HCT116 (cell line): ENCODE results near the gene EXOC4. TPM values are rescaled to one million over a fixed set of nuclear protein-coding genes. Genes with fewer than 3 reads are reported as not detected.

Experiments
- ATAC-seq: fragments of 200-7000 bp; cut with Tn5 transposase; 2 replicates; pipeline ENCODE4 v1.9.1; 2020; ENCODE audit warnings: mild to moderate bottlenecking, moderate library complexity
- BruUV-seq: library from RNA; stranded (reverse); fragments of 400-500 nt; replicated peaks from 2 replicates; lab custom pipeline; 2021; lab: Mats Ljungman, UMichigan
- CTCF ChIA-PET: fragments of 300-600 bp; sonication (Branson Sonifier 250); formaldehyde crosslinking; loops from one replicate; lab custom pipeline; 2021; ENCODE audit warnings: antibody characterized with exemption; lab: Charles Lee
- POLR2A ChIA-PET: fragments of 300-600, 350-600 bp; sonication (Branson Sonifier 250); formaldehyde crosslinking; loops from one replicate; lab custom pipeline; 2021; ENCODE audit warnings: antibody characterized with exemption; lab: Charles Lee
- RAD21 ChIA-PET, 2 experiments: fragments of 300-600 bp; sonication (Branson Sonifier 250); formaldehyde crosslinking; loops; one replicate each; lab custom pipeline; 2023; ENCODE audit warnings: low total read pairs in 2 of 2; ENCODE audit not compliant: uncharacterized antibody in 2 of 2, unreplicated experiment in 2 of 2, low non-redundant PET in 1 of 2; lab: Charles Lee
- DNase-seq: peaks from one replicate; pipeline ENCODE4 v3.0.0-alpha.2; 2010; ENCODE audit warnings: low read depth, low spot score
- H2AFZ ChIP-seq: fragments of 200-600 bp; shearing (Covaris generic), sonication (generic); 2 replicates; pipeline ENCODE4 v1.6.1; 2017; ENCODE audit warnings: low read depth, mixed run types, mixed read lengths, antibody characterized with exemption, low read length; ENCODE audit not compliant: poor library complexity, severe bottlenecking
- H3K27ac ChIP-seq: 2 replicates; pipeline ENCODE4 v1.5.1; 2012; ENCODE audit warnings: low read depth, low read length
- H3K27me3 ChIP-seq: fragments of 200-600 bp; sonication (generic); 2 replicates; pipeline ENCODE4 v1.6.1; 2016; ENCODE audit warnings: mixed run types, low read length, mixed read lengths; ENCODE audit not compliant: insufficient read depth
- H3K36me3 ChIP-seq, 2 experiments: fragments of 200-500 bp in 1 of 2; fragments of 200-600 bp in 1 of 2; sonication (Bioruptor generic) in 1 of 2; sonication (generic) in 1 of 2; 2 replicates each; pipeline versions ENCODE4 v1.5.1 to v1.6.1; 2014 to 2016; ENCODE audit warnings: low read length in 2 of 2, inconsistent platforms in 1 of 2, mixed read lengths in 1 of 2, mixed run types in 1 of 2; ENCODE audit not compliant: insufficient read depth in 2 of 2, control insufficient read depth in 1 of 2
- H3K4me1 ChIP-seq, 2 experiments: fragments of 200-600 bp in 1 of 2; sonication (generic) in 1 of 2; 2 replicates each; pipeline versions ENCODE4 v1.5.1 to v1.6.1; 2012 to 2017; ENCODE audit warnings: low read length in 2 of 2, inconsistent platforms in 1 of 2, mild to moderate bottlenecking in 1 of 2, mixed read lengths in 1 of 2, mixed run types in 1 of 2, moderate library complexity in 1 of 2; ENCODE audit not compliant: insufficient read depth in 2 of 2, control insufficient read depth in 1 of 2
- H3K4me2 ChIP-seq: fragments of 200-600 bp; sonication (generic); 2 replicates; pipeline ENCODE4 v1.6.1; 2017; ENCODE audit warnings: mixed run types, low read length, mixed read lengths
- H3K4me3 ChIP-seq, 2 experiments: fragments of 200-600 bp in 1 of 2; sonication (generic) in 1 of 2; replicated peaks in 1 of 2; 2 replicates each; pipeline ENCODE4 v1.5.1; 2011 to 2016; ENCODE audit warnings: low read length in 2 of 2, control low read depth in 1 of 2, low read depth in 1 of 2, mild to moderate bottlenecking in 1 of 2, mixed read lengths in 1 of 2, mixed run types in 1 of 2
- H3K79me2 ChIP-seq: fragments of 200-600 bp; sonication (generic); 2 replicates; pipeline ENCODE4 v1.6.1; 2017; ENCODE audit warnings: mild to moderate bottlenecking, mixed run types, low read length, moderate library complexity, mixed read lengths; ENCODE audit not compliant: insufficient read depth
- H3K9ac ChIP-seq: fragments of 200-600 bp; sonication (generic); 2 replicates; pipeline ENCODE4 v1.6.1; 2016; ENCODE audit warnings: low read length, mixed read lengths
- H3K9me2 ChIP-seq: fragments of 200-600 bp; sonication (generic), shearing (Covaris generic); 2 replicates; pipeline ENCODE4 v1.6.1; 2017; ENCODE audit warnings: mixed run types, mild to moderate bottlenecking, moderate library complexity; ENCODE audit not compliant: insufficient read depth
- H3K9me3 ChIP-seq, 2 experiments: fragments of 200-500 bp in 1 of 2; fragments of 200-600 bp in 1 of 2; sonication (Bioruptor generic) in 1 of 2; sonication (generic) in 1 of 2; 2 replicates each; pipeline ENCODE4 v1.6.1; 2014 to 2017; ENCODE audit warnings: low read length in 2 of 2, mixed read lengths in 2 of 2, inconsistent platforms in 1 of 2, low read depth in 1 of 2, mild to moderate bottlenecking in 1 of 2, mixed run types in 1 of 2, moderate library complexity in 1 of 2; ENCODE audit not compliant: control insufficient read depth in 1 of 2, insufficient read depth in 1 of 2
- H4K20me1 ChIP-seq: fragments of 200-600 bp; sonication (generic), shearing (Covaris generic); 2 replicates; pipeline ENCODE4 v1.6.1; 2017; ENCODE audit warnings: mixed run types, mild to moderate bottlenecking, moderate library complexity; ENCODE audit not compliant: insufficient read depth
- CEBPB ChIP-seq: IDR thresholded peaks from 2 replicates; pipeline ENCODE4 v1.6.1; 2012; ENCODE audit warnings: low read depth
- EGR1 ChIP-seq: IDR thresholded peaks from 2 replicates; pipeline ENCODE4 v1.6.1; 2012; ENCODE audit warnings: low read depth
- SIN3A ChIP-seq: IDR thresholded peaks from 2 replicates; pipeline ENCODE4 v1.6.1; 2012; ENCODE audit warnings: low read depth
- TCF7L2 ChIP-seq: IDR thresholded peaks from 2 replicates; pipeline ENCODE4 v1.7.0; 2011; ENCODE audit warnings: borderline replicate concordance, inconsistent platforms; ENCODE audit not compliant: insufficient read depth, insufficient read length; ENCODE audit errors: extremely low read depth
- ZBTB33 ChIP-seq: IDR thresholded peaks from 2 replicates; pipeline ENCODE4 v1.6.1; 2011; ENCODE audit warnings: mild to moderate bottlenecking, low read length, moderate library complexity; ENCODE audit not compliant: insufficient replicate concordance; ENCODE audit errors: extremely low read depth
- intact Hi-C: fragments of 100-400 bp; cut with micrococcal nuclease; formaldehyde crosslinking; loops from 2 replicates; pipeline ENCODE4 v1.10.0; 2022
- total RNA-seq: library from RNA; stranded (reverse); gene quantifications from one replicate; pipeline ENCODE4 v1.2.1, GENCODE V29; 2021; ENCODE audit not compliant: unreplicated experiment
- TF ChIP-seq, protein P1 (sequence below): IDR thresholded peaks from 2 replicates; pipeline ENCODE4 v1.6.1; 2012

Gene EXOC4
- total RNA-seq, 1 experiment from 2014 or later = 40.3 TPM

- ChIA-PET RAD21 (no interaction called here), CTCF (no interaction called here)
- no TSS peak for BruUV-seq
These were observed 682.1 kb downstream of the EXOC4 start for GRCh38 chr7:133934977-133935330.

DNA sequence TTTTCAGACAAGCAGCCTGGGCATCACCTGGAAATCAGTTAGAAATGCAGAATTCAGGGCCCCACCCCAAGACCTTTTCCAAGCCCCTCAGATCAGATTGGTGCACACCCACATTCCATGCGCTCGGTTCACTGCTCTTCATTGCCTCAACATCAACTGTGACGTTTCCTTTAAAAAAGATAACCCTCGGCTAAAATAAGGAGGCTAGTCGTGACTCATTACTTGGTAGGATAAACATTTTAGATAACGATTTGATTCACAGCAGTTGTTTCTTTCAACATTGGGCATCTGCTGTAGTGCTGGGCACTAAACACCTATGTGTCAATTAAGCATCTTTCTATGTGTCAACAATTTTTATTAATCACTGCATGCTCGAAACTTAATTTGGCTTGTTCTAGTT lies 683.2 kb downstream of the EXOC4 start:
- Histone ChIP-seq H3K4me1 (peaks cover 2% of the 10 kb centered on the region in 2 experiments; a peak in 2 of 4 replicates), H3K9me3 (no peaks in the 10 kb centered on the region), H3K4me2 (no peak overlapping the region), H3K27me3 (no peaks in the 10 kb centered on the region), H3K4me3 (no peak overlapping the region), H3K36me3 (no peaks in the 10 kb centered on the region), H4K20me1 (no peaks in the 10 kb centered on the region), H3K9ac (no peak overlapping the region), H3K27ac (no peak overlapping the region), H2AFZ (no peak overlapping the region), H3K79me2 (no peaks in the 10 kb centered on the region), H3K9me2 (no peaks in the 10 kb centered on the region)
- no TSS peak for BruUV-seq
- CTCF ChIA-PET = no interaction called here
- no peak; the same call in 1 of the 2 replicates for ATAC-seq
- RAD21 ChIA-PET = no interaction called here
- POLR2A ChIA-PET = no interaction called here
- intact Hi-C loops = no loop called here
- TF ChIP-seq TCF7L2 (no peak), SIN3A (no peak)
- DNase-seq = no peak

More at GRCh38 chr7:133934977-133935330, 682.1 kb downstream of the EXOC4 start:
- Histone ChIP-seq H3K9ac (no peak overlapping the region), H3K27me3 (no peaks in the 10 kb centered on the region)
- TF ChIP-seq EGR1 = no peak
- no peak for TF ChIP-seq CEBPB
- no peak for TF ChIP-seq ZBTB33
- TF ChIP-seq, protein P1, sequence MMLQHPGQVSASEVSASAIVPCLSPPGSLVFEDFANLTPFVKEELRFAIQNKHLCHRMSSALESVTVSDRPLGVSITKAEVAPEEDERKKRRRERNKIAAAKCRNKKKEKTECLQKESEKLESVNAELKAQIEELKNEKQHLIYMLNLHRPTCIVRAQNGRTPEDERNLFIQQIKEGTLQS = no peak
- TF ChIP-seq, all 23 proteins: peak for 0
- DNase-seq (no peak), ATAC-seq (no peak)
- no peak overlapping the region for H2AFZ ChIP-seq
- peaks cover 8 to 11% of the 10 kb centered on the region in 2 experiments for H3K4me1 ChIP-seq
- no peak overlapping the region for H3K4me3 ChIP-seq
- no peaks in the 10 kb centered on the region for H3K9me3 ChIP-seq
- intact Hi-C loops = no loop called here
- H3K4me2 ChIP-seq = no peak overlapping the region
- no peaks in the 10 kb centered on the region for H4K20me1 ChIP-seq
- POLR2A ChIA-PET = no interaction called here
- H3K9me2 ChIP-seq = no peaks in the 10 kb centered on the region
- H3K27ac ChIP-seq = no peak overlapping the region
- H3K79me2 ChIP-seq = no peaks in the 10 kb centered on the region
- H3K36me3 ChIP-seq = no peaks in the 10 kb centered on the region
